ENCODE data around the gene NF2. TPM values are rescaled to one million over a fixed set of nuclear protein-coding genes. Genes with fewer than 3 reads are reported as not detected.

NF2 gene
- total RNA-seq, 2 experiments from 2014 or later: 40.4 to 44.2 TPM

DNA sequence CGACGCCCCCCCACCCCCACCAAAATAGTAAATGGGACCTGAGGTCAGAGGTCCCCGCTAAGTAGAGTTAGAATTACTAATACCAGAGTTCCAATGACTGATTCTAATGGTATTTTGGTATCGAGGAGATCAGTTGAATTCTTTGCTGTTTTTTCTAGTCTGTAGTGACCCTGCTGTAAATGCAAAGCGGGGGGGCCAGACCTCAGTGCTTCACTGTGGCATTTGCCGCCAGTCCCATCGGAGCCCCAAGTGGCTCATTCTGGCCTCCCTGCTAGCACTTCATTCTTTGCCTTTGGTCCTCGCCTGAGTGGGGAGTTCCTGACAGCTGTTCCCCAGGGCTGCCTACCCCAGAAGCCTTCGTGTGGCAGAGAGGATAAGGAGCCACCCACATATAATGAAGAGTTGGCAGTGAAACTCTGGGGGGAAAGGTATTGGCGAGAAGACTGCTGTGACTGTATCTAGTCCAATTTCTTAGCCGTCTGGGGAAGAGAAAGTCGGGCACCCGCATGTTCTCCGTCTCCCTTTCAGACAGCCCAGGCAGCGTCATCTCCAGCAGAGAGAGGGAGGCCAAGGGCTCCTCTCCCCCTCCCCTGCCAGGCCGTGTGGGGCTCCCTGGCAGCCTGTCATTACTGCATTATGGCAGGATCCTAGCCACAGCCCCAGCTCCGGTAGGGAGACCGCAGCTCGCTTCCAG is 96.9 kb downstream of the NF2 start:
- peaks cover 4% of the 10 kb centered on the region for H3K27me3 Mint-ChIP-seq
- peaks cover 9% of the 10 kb centered on the region for H3K4me1 Mint-ChIP-seq (ENCODE audit: low read depth)
- ChIA-PET CTCF (interaction anchor here (0.9 to 2.4 kb wide), 2 partner anchors 13 to 304 kb away, joined by 3 to 16 read pairs; no protein-coding TSS in a partner anchor), POLR2A (no interaction called here)
- no peak overlapping the region for H3K4me3 Mint-ChIP-seq
- intact Hi-C loops (cut with micrococcal nuclease): no loop called here
- no peak overlapping the region for H3K27ac Mint-ChIP-seq
- no peak for DNase-seq
- no peaks in the 10 kb centered on the region for H3K9me3 Mint-ChIP-seq
- peaks cover 6% of the 10 kb centered on the region for H3K36me3 Mint-ChIP-seq

- intact Hi-C loops (cut with micrococcal nuclease): no loop called here
- no peak overlapping the region for H3K4me3 Mint-ChIP-seq
- peaks cover 4% of the 10 kb centered on the region for H3K27me3 Mint-ChIP-seq
- peaks cover 9% of the 10 kb centered on the region for H3K4me1 Mint-ChIP-seq (ENCODE audit: low read depth)
- H3K36me3 Mint-ChIP-seq: peaks cover 2% of the 10 kb centered on the region
- H3K27ac Mint-ChIP-seq: no peak overlapping the region
- H3K9me3 Mint-ChIP-seq: no peaks in the 10 kb centered on the region
- no peak for DNase-seq
- ChIA-PET CTCF (interaction anchor here (0.9 to 2.4 kb wide), 5 partner anchors 11 to 388 kb away, joined by 3 to 16 read pairs (median 4); no protein-coding TSS in a partner anchor), POLR2A (no interaction called here)
Measured at GRCh38 chr22:29700900-29701154, 97.4 kb downstream of the NF2 start.

- intact Hi-C loops (cut with micrococcal nuclease): no loop called here
- ChIA-PET CTCF (interaction anchor here (0.8 to 2.4 kb wide), 7 partner anchors 12 to 387 kb away, joined by 3 to 16 read pairs (median 3); no protein-coding TSS in a partner anchor), POLR2A (no interaction called here)
- H3K27ac Mint-ChIP-seq: no peak overlapping the region
- H3K4me1 Mint-ChIP-seq (ENCODE audit: low read depth): peaks cover 9% of the 10 kb centered on the region
- H3K9me3 Mint-ChIP-seq: no peaks in the 10 kb centered on the region
- peaks cover 4% of the 10 kb centered on the region for H3K27me3 Mint-ChIP-seq
- H3K4me3 Mint-ChIP-seq: no peak overlapping the region
- peak; percentile 32 for DNase-seq
- no peaks in the 10 kb centered on the region for H3K36me3 Mint-ChIP-seq
Measured at GRCh38 chr22:29701155-29701999, 97.9 kb downstream of the NF2 start.

DNA sequence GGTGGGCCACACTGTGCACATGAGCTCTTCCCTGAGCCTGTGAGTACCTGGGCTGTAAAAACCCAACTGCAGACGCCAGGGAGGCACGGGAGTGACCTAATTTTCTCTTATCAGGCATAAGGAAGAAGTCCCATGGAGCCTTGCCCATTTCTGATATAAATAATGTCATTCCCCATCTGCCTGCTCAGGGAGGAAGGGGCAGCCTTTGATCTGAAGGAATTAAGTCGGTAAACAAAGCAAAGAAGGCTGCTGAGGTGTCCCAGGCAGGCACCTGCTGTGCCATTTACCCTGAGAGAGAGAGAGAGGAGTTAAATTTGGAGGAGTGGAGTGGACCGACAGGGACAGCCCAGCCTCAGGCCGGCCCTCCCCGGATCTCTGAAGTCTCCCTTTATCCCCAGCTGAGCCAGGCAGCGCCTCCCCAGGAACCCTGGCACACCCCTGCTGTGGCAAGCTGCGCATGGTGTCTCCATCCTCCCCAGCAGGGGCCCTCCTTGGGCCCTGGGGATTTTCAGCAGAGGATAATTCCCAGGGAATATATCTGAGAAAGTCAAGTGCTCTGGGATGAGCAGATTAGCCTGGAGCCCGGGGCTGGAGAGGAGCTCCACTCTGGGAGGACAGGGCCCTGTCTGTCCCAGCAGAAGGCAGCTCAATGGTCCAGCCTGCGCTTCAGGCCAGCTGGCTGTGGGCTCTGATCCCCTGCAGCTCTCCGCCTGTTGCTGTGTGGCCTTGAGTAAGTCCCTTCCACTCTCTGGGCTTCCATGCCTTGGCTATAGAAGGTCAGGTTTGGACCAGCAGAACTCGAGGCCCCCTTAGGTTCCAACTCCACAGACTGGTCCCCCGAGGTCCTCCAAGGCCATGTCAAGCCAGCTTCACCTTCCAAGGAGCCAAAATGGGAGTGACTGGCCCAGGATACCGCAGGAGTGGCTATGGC is 98.8 kb downstream of the NF2 start:
- H3K36me3 Mint-ChIP-seq: no peaks in the 10 kb centered on the region
- POLR2A ChIA-PET: no interaction called here
- H3K27ac Mint-ChIP-seq: no peak overlapping the region
- no peak overlapping the region for H3K4me3 Mint-ChIP-seq
- intact Hi-C loops (cut with micrococcal nuclease): no loop called here
- no peaks in the 10 kb centered on the region for H3K9me3 Mint-ChIP-seq
- CTCF ChIA-PET: interaction anchor here (0.8 to 2.4 kb wide), 6 partner anchors 12 to 386 kb away, joined by 3 to 16 read pairs (median 4); no protein-coding TSS in a partner anchor
- peaks cover 9% of the 10 kb centered on the region for H3K4me1 Mint-ChIP-seq (ENCODE audit: low read depth)
- no peak for DNase-seq
- peaks cover 4% of the 10 kb centered on the region for H3K27me3 Mint-ChIP-seq

DNA sequence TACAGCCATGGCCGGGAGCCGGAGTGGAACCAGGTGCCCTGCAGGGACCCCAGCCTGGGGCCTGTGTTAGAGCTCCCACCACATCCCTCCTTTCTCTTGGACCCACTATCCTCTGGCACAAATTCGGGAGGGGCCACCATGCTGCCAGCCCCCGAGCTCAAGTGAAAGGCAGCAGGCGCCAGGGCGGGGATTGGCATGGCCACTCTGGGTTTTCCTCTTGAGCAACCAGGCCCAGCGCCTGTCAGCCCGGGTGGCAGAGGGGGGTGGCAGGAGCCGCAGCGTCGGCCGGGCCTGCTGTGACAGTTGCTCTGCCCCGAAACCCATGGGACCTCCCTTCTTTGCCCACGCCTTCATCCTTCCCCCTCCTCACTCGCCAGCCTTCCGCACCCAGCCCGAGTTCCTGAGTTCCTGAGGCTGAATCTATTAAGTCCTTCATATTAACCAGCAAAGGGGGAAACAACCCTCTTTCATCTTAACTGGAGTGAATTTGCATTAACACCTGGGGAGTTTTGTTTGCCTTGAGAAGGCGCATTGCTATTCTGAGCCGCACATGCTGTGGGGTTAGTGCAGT is 99.6 kb downstream of the NF2 start:
- peaks cover 4% of the 10 kb centered on the region for H3K27me3 Mint-ChIP-seq
- no peak overlapping the region for H3K4me3 Mint-ChIP-seq
- peaks cover 9% of the 10 kb centered on the region for H3K4me1 Mint-ChIP-seq (ENCODE audit: low read depth)
- POLR2A ChIA-PET: no interaction called here
- no peak for DNase-seq
- no peaks in the 10 kb centered on the region for H3K36me3 Mint-ChIP-seq
- H3K27ac Mint-ChIP-seq: no peak overlapping the region
- CTCF ChIA-PET: interaction anchor here (2.2 kb wide), 1 partner anchor 386 kb away, joined by 6 read pairs; no protein-coding TSS in a partner anchor
- intact Hi-C loops (cut with micrococcal nuclease): no loop called here
- H3K9me3 Mint-ChIP-seq: no peaks in the 10 kb centered on the region

GRCh38 chr22:29703569-29704195 is 100.2 kb downstream of the NF2 start:
- H3K9me3 Mint-ChIP-seq: no peaks in the 10 kb centered on the region
- H3K4me3 Mint-ChIP-seq: no peak overlapping the region
- H3K27me3 Mint-ChIP-seq: peaks cover 4% of the 10 kb centered on the region
- H3K36me3 Mint-ChIP-seq: no peaks in the 10 kb centered on the region
- DNase-seq: no peak
- no peak overlapping the region for H3K27ac Mint-ChIP-seq
- POLR2A ChIA-PET: no interaction called here
- CTCF ChIA-PET: no interaction called here
- peaks cover 9% of the 10 kb centered on the region for H3K4me1 Mint-ChIP-seq (ENCODE audit: low read depth)
- intact Hi-C loops (cut with micrococcal nuclease): no loop called here

DNA sequence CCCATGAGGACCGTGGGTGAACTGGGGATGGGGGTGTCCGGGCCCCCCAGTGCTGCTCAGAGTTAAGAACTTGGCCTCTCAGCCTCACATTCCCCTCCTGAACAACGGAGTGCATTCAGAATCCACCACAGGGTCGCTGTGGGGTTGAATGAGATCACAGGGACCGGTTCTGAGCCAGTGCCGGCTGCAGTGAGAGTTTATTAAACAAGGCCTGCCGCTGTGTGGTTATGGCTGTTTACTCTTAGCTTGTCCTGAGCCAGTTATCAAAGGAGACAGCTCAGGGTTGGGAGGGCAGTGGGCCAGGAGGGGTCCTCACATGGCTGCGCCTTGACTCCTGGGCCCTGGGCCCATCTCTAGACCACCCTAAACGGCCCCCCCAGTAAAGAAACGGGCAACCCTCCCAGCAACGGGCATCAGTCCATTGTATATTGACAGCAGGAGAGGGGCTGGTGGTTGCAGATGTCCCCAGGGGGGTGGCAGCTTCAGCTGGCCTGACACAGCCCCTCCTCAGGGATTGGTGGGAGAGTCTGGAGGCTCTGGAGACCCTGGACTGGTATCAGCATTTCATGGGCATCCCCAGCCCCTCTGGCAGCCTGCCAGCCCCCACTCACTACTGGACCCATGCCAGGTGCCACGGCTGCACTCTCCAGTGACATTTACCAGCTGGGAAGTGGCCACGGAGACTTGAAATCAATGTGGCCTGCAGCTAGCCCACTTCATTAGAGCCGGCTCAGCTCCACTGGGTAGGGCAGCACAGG is 101.3 kb downstream of the NF2 start:
- no peaks in the 10 kb centered on the region for H3K9me3 Mint-ChIP-seq
- H3K36me3 Mint-ChIP-seq: no peaks in the 10 kb centered on the region
- intact Hi-C loops (cut with micrococcal nuclease): no loop called here
- no peak overlapping the region for H3K27ac Mint-ChIP-seq
- peaks cover 9% of the 10 kb centered on the region for H3K4me1 Mint-ChIP-seq (ENCODE audit: low read depth)
- CTCF ChIA-PET: interaction anchor here (0.5 to 1.1 kb wide), 3 partner anchors 15 to 302 kb away, joined by 3 to 4 read pairs (median 3); no protein-coding TSS in a partner anchor
- peaks cover 4% of the 10 kb centered on the region for H3K27me3 Mint-ChIP-seq
- POLR2A ChIA-PET: no interaction called here
- no peak for DNase-seq
- no peak overlapping the region for H3K4me3 Mint-ChIP-seq

GRCh38 chr22:29705651-29706050 is 102.2 kb downstream of the NF2 start:
- H3K27ac Mint-ChIP-seq: no peak overlapping the region
- DNase-seq: no peak
- no peaks in the 10 kb centered on the region for H3K9me3 Mint-ChIP-seq
- intact Hi-C loops (cut with micrococcal nuclease): no loop called here
- CTCF ChIA-PET: interaction anchor here (0.9 kb wide), 1 partner anchor 301 kb away, joined by 3 read pairs; no protein-coding TSS in a partner anchor
- H3K4me3 Mint-ChIP-seq: no peak overlapping the region
- H3K36me3 Mint-ChIP-seq: no peaks in the 10 kb centered on the region
- H3K27me3 Mint-ChIP-seq: peaks cover 4% of the 10 kb centered on the region
- POLR2A ChIA-PET: no interaction called here
- H3K4me1 Mint-ChIP-seq (ENCODE audit: low read depth): peaks cover 9% of the 10 kb centered on the region

DNA sequence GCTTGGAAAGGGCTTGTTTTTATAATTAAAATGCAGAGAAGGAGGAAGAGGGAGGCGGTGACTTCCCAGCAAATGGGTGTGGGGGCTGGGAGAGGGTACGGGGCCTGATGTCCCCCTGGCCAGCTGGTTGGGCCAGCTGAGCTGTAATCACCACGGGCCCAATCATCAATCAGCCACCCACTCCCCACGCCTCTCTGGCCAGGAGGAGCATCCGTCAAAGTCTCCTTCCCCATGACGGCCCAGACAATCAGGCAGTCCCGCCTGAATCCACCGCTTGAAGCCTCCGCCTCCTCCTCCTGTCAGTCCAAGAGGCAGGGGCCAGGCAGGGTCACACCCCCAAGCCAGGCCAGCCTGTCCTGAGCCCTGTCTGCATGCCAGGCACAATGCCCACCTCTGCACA is 103.1 kb downstream of the NF2 start:
- DNase-seq: no peak
- no peak overlapping the region for H3K27ac Mint-ChIP-seq
- H3K4me3 Mint-ChIP-seq: no peak overlapping the region
- H3K27me3 Mint-ChIP-seq: peaks cover 4% of the 10 kb centered on the region
- intact Hi-C loops (cut with micrococcal nuclease): no loop called here
- H3K36me3 Mint-ChIP-seq: no peaks in the 10 kb centered on the region
- peaks cover under 1% of the 10 kb centered on the region for H3K4me1 Mint-ChIP-seq (ENCODE audit: low read depth)
- POLR2A ChIA-PET: no interaction called here
- no peaks in the 10 kb centered on the region for H3K9me3 Mint-ChIP-seq
- CTCF ChIA-PET: no interaction called here

- H3K36me3 Mint-ChIP-seq: no peaks in the 10 kb centered on the region
- H3K4me3 Mint-ChIP-seq: no peak overlapping the region
- no peak for DNase-seq
- ChIA-PET POLR2A (no interaction called here), CTCF (no interaction called here)
- intact Hi-C loops (cut with micrococcal nuclease): no loop called here
- no peaks in the 10 kb centered on the region for H3K4me1 Mint-ChIP-seq (ENCODE audit: low read depth)
- no peak overlapping the region for H3K27ac Mint-ChIP-seq
- H3K27me3 Mint-ChIP-seq: peaks cover 3% of the 10 kb centered on the region
- H3K9me3 Mint-ChIP-seq: no peaks in the 10 kb centered on the region
Measured at GRCh38 chr22:29707010-29707409, 103.6 kb downstream of the NF2 start.

DNA sequence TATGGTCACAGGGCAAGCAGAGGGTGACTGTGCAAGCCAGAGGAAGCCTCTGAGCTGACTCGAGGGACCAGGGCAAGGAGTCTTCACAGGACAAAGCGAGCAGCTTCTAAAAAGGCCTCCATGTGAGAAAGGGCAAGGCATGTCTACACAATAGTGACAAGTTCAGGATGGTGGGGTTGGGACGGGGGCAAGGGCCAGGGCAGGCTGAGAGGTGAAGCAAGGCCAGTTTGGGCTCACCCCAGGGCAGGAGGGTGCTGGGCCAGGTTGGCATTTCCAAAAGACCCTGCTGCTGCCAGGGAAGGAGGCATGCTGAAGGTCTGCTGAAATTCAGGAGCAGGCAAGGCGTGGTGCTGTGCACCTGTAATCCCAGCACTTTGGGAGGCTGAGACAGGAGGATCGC is 104.0 kb downstream of the NF2 start:
- CTCF ChIA-PET: no interaction called here
- H3K27me3 Mint-ChIP-seq: peaks cover 2% of the 10 kb centered on the region
- no peak overlapping the region for H3K27ac Mint-ChIP-seq
- intact Hi-C loops (cut with micrococcal nuclease): no loop called here
- H3K9me3 Mint-ChIP-seq: no peaks in the 10 kb centered on the region
- no peak for DNase-seq
- no peaks in the 10 kb centered on the region for H3K36me3 Mint-ChIP-seq
- no peak overlapping the region for H3K4me3 Mint-ChIP-seq
- no peaks in the 10 kb centered on the region for H3K4me1 Mint-ChIP-seq (ENCODE audit: low read depth)
- POLR2A ChIA-PET: no interaction called here
